ENCODE measurements around the gene SLC9B1.
"Not testable (repeated sequence)": the region's sequence is repeated elsewhere in the genome, so short reads cannot be mapped to it uniquely, and the experiment has no call there.

SLC9B1 gene

GRCh38 chr4:103011378-103012025, 8.0 kb downstream of the SLC9B1 start:
- no peak for DNase-seq

- DNase-seq, result no peak
These were observed 8.7 kb downstream of the SLC9B1 start for GRCh38 chr4:103010804-103011203.

- DNase-seq, result no peak
These were observed 10.4 kb downstream of the SLC9B1 start for GRCh38 chr4:103008875-103009729.

- DNase-seq, result no peak
These were observed 17.0 kb downstream of the SLC9B1 start for GRCh38 chr4:103002551-103002950.

- no peak for DNase-seq
These were observed 24.7 kb downstream of the SLC9B1 start for GRCh38 chr4:102994803-102995202.

GRCh38 chr4:102993985-102994384, 25.5 kb downstream of the SLC9B1 start:
- DNase-seq, result not testable (repeated sequence)

- DNase-seq, result no peak
These were observed 31.0 kb downstream of the SLC9B1 start for GRCh38 chr4:102988429-102989020.

GRCh38 chr4:102981005-102981404, 38.5 kb downstream of the SLC9B1 start:
- no peak for DNase-seq

GRCh38 chr4:102961813-102962212, 57.7 kb downstream of the SLC9B1 start:
- DNase-seq, result not testable (repeated sequence)

- DNase-seq, result no peak
These were observed 60.0 kb downstream of the SLC9B1 start for GRCh38 chr4:102959496-102959895.

- DNase-seq, result no peak
These were observed 74.4 kb downstream of the SLC9B1 start for GRCh38 chr4:102945066-102945465.

GRCh38 chr4:102938063-102938462, 81.4 kb downstream of the SLC9B1 start:
- DNase-seq, result not testable (repeated sequence)

GRCh38 chr4:102935716-102936115, 83.8 kb downstream of the SLC9B1 start:
- no peak for DNase-seq

- DNase-seq, result not testable (repeated sequence)
These were observed 99.8 kb downstream of the SLC9B1 start for GRCh38 chr4:102919697-102920096.

- DNase-seq, result no peak
These were observed 100.6 kb downstream of the SLC9B1 start for GRCh38 chr4:102918859-102919258.

- DNase-seq, result no peak
These were observed 117.7 kb downstream of the SLC9B1 start for GRCh38 chr4:102901804-102902203.

GRCh38 chr4:102897610-102898009, 121.9 kb downstream of the SLC9B1 start:
- not testable (repeated sequence) for DNase-seq

- DNase-seq, result not testable (repeated sequence)
These were observed 123.0 kb downstream of the SLC9B1 start for GRCh38 chr4:102896547-102896946.

GRCh38 chr4:102889866-102890265, 129.6 kb downstream of the SLC9B1 start:
- DNase-seq, result not testable (repeated sequence)

- not testable (repeated sequence) for DNase-seq
These were observed 130.9 kb downstream of the SLC9B1 start for GRCh38 chr4:102888570-102888969.

GRCh38 chr4:102883278-102883677, 136.2 kb downstream of the SLC9B1 start:
- DNase-seq, result no peak

GRCh38 chr4:102881343-102881742, 138.2 kb downstream of the SLC9B1 start:
- no peak for DNase-seq

- DNase-seq, result no peak
These were observed 140.6 kb downstream of the SLC9B1 start for GRCh38 chr4:102878901-102879300.

- not testable (repeated sequence) for DNase-seq
These were observed 141.2 kb downstream of the SLC9B1 start for GRCh38 chr4:102878349-102878748.

Data from activated naive CD4-positive, alpha-beta T cell treated with anti-CD3 and anti-CD28 coated beads, Interleukin-2, amount 50 U/mL, for 16 hours (primary cell).